Measurements from ENCODE around the gene GSTM2.

Gene GSTM2

GRCh38 chr1:109718495-109718894, 50.6 kb downstream of the GSTM2 start:
- no peak for DNase-seq

- no peak for DNase-seq
Observed at GRCh38 chr1:109719337-109719837, 51.5 kb downstream of the GSTM2 start.

GRCh38 chr1:109721042-109721441, 53.2 kb downstream of the GSTM2 start:
- no peak for DNase-seq

GRCh38 chr1:109721971-109722370, 54.1 kb downstream of the GSTM2 start:
- no peak for DNase-seq

- no peak for DNase-seq
Observed at GRCh38 chr1:109722908-109723691, 55.2 kb downstream of the GSTM2 start.
